Neural cell (in vitro differentiated cells): Measurements from ENCODE around the gene BEX3. TPM values are rescaled to one million over a fixed set of nuclear protein-coding genes. Genes with fewer than 3 reads are reported as not detected.

ENCODE experiments used
- H2AFZ ChIP-seq: fragments of 200-600, 300-800 bp; sonication (generic), shearing (Covaris generic); 2 replicates; pipeline ENCODE4 v1.6.0; 2014; ENCODE audit warnings: low read depth, mild to moderate bottlenecking, antibody characterized with exemption, low read length, moderate library complexity
- H3F3A ChIP-seq: fragments of 200-600 bp; shearing (Covaris generic); 2 replicates; pipeline ENCODE4 v1.6.1; 2016; ENCODE audit warnings: mild to moderate bottlenecking, moderate library complexity, mixed read lengths, antibody characterized with exemption, low read length; ENCODE audit not compliant: insufficient read depth, poor library complexity, severe bottlenecking
- H3K27ac ChIP-seq: fragments of 200-600, 300-800 bp; sonication (generic), shearing (Covaris generic); 2 replicates; pipeline ENCODE4 v1.5.1; 2014; ENCODE audit warnings: mild to moderate bottlenecking, low read length, moderate library complexity
- H3K27me3 ChIP-seq: fragments of 300-800, 200-600 bp; sonication (generic), shearing (Covaris generic); 2 replicates; pipeline ENCODE4 v1.6.0; 2014; ENCODE audit warnings: mild to moderate bottlenecking, low read depth, low read length, moderate library complexity; ENCODE audit not compliant: insufficient read depth
- H3K36me3 ChIP-seq: fragments of 300-800, 200-600 bp; sonication (generic), shearing (Covaris generic); 2 replicates; pipeline ENCODE4 v1.5.1; 2014; ENCODE audit warnings: mild to moderate bottlenecking, antibody characterized with exemption, low read length, moderate library complexity; ENCODE audit not compliant: insufficient read depth
- H3K4me2 ChIP-seq: fragments of 300-800, 200-600 bp; sonication (generic), shearing (Covaris generic); 2 replicates; pipeline ENCODE4 v1.6.0; 2014; ENCODE audit warnings: mild to moderate bottlenecking, low read length
- H3K4me3 ChIP-seq: fragments of 300-800, 200-600 bp; sonication (generic), shearing (Covaris generic); 2 replicates; pipeline ENCODE4 v1.5.1; 2014; ENCODE audit warnings: mild to moderate bottlenecking, low read length, moderate library complexity
- H3K79me2 ChIP-seq: fragments of 200-600 bp; shearing (Covaris generic); replicated peaks from 2 replicates; pipeline ENCODE4 v1.6.0; 2014; ENCODE audit warnings: mild to moderate bottlenecking, low read length, moderate library complexity; ENCODE audit not compliant: insufficient read depth
- H3K9ac ChIP-seq: fragments of 300-800, 200-600 bp; sonication (generic), shearing (Covaris generic); 2 replicates; pipeline ENCODE4 v1.6.1; 2016; ENCODE audit warnings: mild to moderate bottlenecking, low read length, mixed read lengths
- H3K9me2 ChIP-seq: fragments of 200-600 bp; shearing (Covaris generic); 2 replicates; pipeline ENCODE4 v1.6.1; 2016; ENCODE audit warnings: mild to moderate bottlenecking, low read length, mixed read lengths; ENCODE audit not compliant: insufficient read depth
- H3K9me3 ChIP-seq: fragments of 200-600, 300-800 bp; sonication (generic), shearing (Covaris generic); 2 replicates; pipeline ENCODE4 v1.6.1; 2016; ENCODE audit warnings: mild to moderate bottlenecking, mixed run types, low read length, moderate library complexity, mixed read lengths
- H4K20me1 ChIP-seq: fragments of 200-600 bp; shearing (Covaris generic); 2 replicates; pipeline ENCODE4 v1.6.1; 2016; ENCODE audit warnings: mild to moderate bottlenecking, mixed run types; ENCODE audit not compliant: insufficient read depth
- EP300 ChIP-seq: fragments of 450-650 bp; conservative IDR thresholded peaks from 2 replicates; pipeline ENCODE4 v1.6.1; 2014; ENCODE audit warnings: antibody characterized with exemption, mild to moderate bottlenecking, moderate library complexity; ENCODE audit not compliant: poor library complexity, severe bottlenecking
- EZH2 ChIP-seq: fragments of 200-600, 300-800 bp; shearing (Covaris generic), sonication (generic); IDR thresholded peaks from 2 replicates; pipeline ENCODE4 v1.6.1; 2014; ENCODE audit warnings: antibody characterized with exemption, low read length, borderline replicate concordance, mild to moderate bottlenecking; ENCODE audit not compliant: insufficient read depth, poor library complexity, severe bottlenecking
- MXI1 ChIP-seq: fragments of 450-650 bp; conservative IDR thresholded peaks from 2 replicates; pipeline ENCODE4 v1.6.1; 2014; ENCODE audit warnings: antibody characterized with exemption, mild to moderate bottlenecking; ENCODE audit not compliant: poor library complexity, severe bottlenecking
- POLR2AphosphoS5 ChIP-seq: IDR thresholded peaks from 2 replicates; pipeline ENCODE4 v1.6.1; 2012
- RAD21 ChIP-seq: fragments of 450-650 bp; conservative IDR thresholded peaks from 2 replicates; pipeline ENCODE4 v1.6.1; 2014; ENCODE audit warnings: antibody characterized with exemption, mild to moderate bottlenecking, moderate library complexity
- REST ChIP-seq: IDR thresholded peaks from 2 replicates; pipeline ENCODE4 v1.6.1; 2012; ENCODE audit warnings: borderline replicate concordance
- SMC3 ChIP-seq: fragments of 450-650 bp; conservative IDR thresholded peaks from 2 replicates; pipeline ENCODE4 v1.6.1; 2014; ENCODE audit warnings: antibody characterized with exemption, mild to moderate bottlenecking, moderate library complexity; ENCODE audit not compliant: poor library complexity
- TAF1 ChIP-seq: IDR thresholded peaks from 2 replicates; pipeline ENCODE4 v1.6.1; 2012; ENCODE audit warnings: low read depth
- polyA plus RNA-seq: library from polyadenylated mRNA; depleted of rRNA; stranded (reverse); fragments of >200 nt; gene quantifications from 2 replicates; pipeline ENCODE4 v1.2.3, GENCODE V29; 2014
- TF ChIP-seq, protein P1 (sequence below): fragments of 450-650 bp; IDR thresholded peaks from 2 replicates; pipeline ENCODE4 v1.5.1; 2014; ENCODE audit warnings: antibody characterized with exemption, mild to moderate bottlenecking, moderate library complexity; ENCODE audit not compliant: poor library complexity, severe bottlenecking

BEX3 gene
- polyA plus RNA-seq, 1 donor from 2014 or later: 991 TPM

GRCh38 chrX:103369479-103369878, 6.9 kb upstream of the BEX3 start:
- Histone ChIP-seq H3K27me3 (no peaks in the 10 kb centered on the region), H3K9ac (no peak overlapping the region)
- TF ChIP-seq POLR2AphosphoS5 (no peak), REST (no peak), SMC3 (no peak), EP300 (no peak), RAD21 (no peak), MXI1 (no peak), EZH2 (no peak), TAF1 (no peak)
- TF ChIP-seq, protein P1, sequence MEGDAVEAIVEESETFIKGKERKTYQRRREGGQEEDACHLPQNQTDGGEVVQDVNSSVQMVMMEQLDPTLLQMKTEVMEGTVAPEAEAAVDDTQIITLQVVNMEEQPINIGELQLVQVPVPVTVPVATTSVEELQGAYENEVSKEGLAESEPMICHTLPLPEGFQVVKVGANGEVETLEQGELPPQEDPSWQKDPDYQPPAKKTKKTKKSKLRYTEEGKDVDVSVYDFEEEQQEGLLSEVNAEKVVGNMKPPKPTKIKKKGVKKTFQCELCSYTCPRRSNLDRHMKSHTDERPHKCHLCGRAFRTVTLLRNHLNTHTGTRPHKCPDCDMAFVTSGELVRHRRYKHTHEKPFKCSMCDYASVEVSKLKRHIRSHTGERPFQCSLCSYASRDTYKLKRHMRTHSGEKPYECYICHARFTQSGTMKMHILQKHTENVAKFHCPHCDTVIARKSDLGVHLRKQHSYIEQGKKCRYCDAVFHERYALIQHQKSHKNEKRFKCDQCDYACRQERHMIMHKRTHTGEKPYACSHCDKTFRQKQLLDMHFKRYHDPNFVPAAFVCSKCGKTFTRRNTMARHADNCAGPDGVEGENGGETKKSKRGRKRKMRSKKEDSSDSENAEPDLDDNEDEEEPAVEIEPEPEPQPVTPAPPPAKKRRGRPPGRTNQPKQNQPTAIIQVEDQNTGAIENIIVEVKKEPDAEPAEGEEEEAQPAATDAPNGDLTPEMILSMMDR: no peak

GRCh38 chrX:103372886-103373285, 3.5 kb upstream of the BEX3 start:
- Histone ChIP-seq H3K9me2 (no peaks in the 10 kb centered on the region), H3K9ac (no peak overlapping the region), H3F3A (no peaks in the 10 kb centered on the region), H3K36me3 (no peaks in the 10 kb centered on the region), H3K27me3 (no peaks in the 10 kb centered on the region), H4K20me1 (no peaks in the 10 kb centered on the region), H3K4me2 (no peak overlapping the region), H3K9me3 (no peaks in the 10 kb centered on the region), H3K27ac (no peak overlapping the region), H3K4me3 (no peak overlapping the region), H3K79me2 (peaks cover 5% of the 10 kb centered on the region), H2AFZ (no peak overlapping the region)
- TF ChIP-seq REST (no peak), SMC3 (no peak), POLR2AphosphoS5 (no peak), RAD21 (no peak), TAF1 (no peak), MXI1 (no peak), EZH2 (no peak), EP300 (no peak)
- TF ChIP-seq, protein P1: no peak

More at GRCh38 chrX:103369479-103369878, 6.9 kb upstream of the BEX3 start:
- Histone ChIP-seq H3K9me3 (no peaks in the 10 kb centered on the region), H3K79me2 (no peaks in the 10 kb centered on the region), H4K20me1 (no peaks in the 10 kb centered on the region), H3F3A (no peaks in the 10 kb centered on the region), H3K27ac (no peak overlapping the region), H3K9me2 (no peaks in the 10 kb centered on the region), H3K4me3 (no peak overlapping the region), H3K4me2 (no peak overlapping the region), H2AFZ (no peak overlapping the region), H3K36me3 (no peaks in the 10 kb centered on the region)
